IgD-negative memory B cell (primary cell): ENCODE measurements around the gene TMTC3. TPM values are rescaled to one million over a fixed set of nuclear protein-coding genes. Genes with fewer than 3 reads are reported as not detected.

Experiments
- H3K27ac Mint-ChIP-seq, 3 donors: one replicate each; pipeline ENCODE4 v1.8.0; 2020 to 2022; ENCODE audit warnings: mild to moderate bottlenecking in 3 of 3, mixed read lengths in 3 of 3, moderate library complexity in 1 of 3
- H3K27me3 Mint-ChIP-seq: one replicate; pipeline ENCODE4 v1.8.0; 2021; ENCODE audit warnings: mixed read lengths
- H3K36me3 Mint-ChIP-seq: one replicate; pipeline ENCODE4 v1.8.0; 2020; ENCODE audit warnings: mild to moderate bottlenecking, mixed read lengths
- H3K4me1 Mint-ChIP-seq, 3 donors: one replicate each; pipeline ENCODE4 v1.8.0; 2020 to 2022; ENCODE audit warnings: mixed read lengths in 3 of 3, mild to moderate bottlenecking in 1 of 3
- H3K4me3 Mint-ChIP-seq, 4 donors: one replicate each; pipeline ENCODE4 v1.8.0; 2020 to 2022; ENCODE audit warnings: mild to moderate bottlenecking in 4 of 4, mixed read lengths in 4 of 4, moderate library complexity in 3 of 4
- H3K9me3 Mint-ChIP-seq, 3 donors: one replicate each; pipeline ENCODE4 v1.8.0; 2020 to 2021; ENCODE audit warnings: mixed read lengths in 3 of 3, mild to moderate bottlenecking in 1 of 3
- polyA plus RNA-seq: library from polyadenylated mRNA; unstranded; fragments of 300-500 nt; fragmentation: Illumina TruSeq; gene quantifications from one replicate; pipeline ENCODE4 v1.2.3, GENCODE V29; 2021

TMTC3 gene
- polyA plus RNA-seq, 1 donor from 2014 or later, result 3.3 TPM

GRCh38 chr12:88144546-88145468, 2.7 kb downstream of the TMTC3 start:
- Mint-ChIP-seq H3K36me3 (no peaks in the 10 kb centered on the region), H3K27me3 (no peaks in the 10 kb centered on the region), H3K9me3 (no peaks in the 10 kb centered on the region), H3K4me3 (peak overlapping the region in 2 of 4 donors; percentile 65 to 84), H3K4me1 (peaks cover 18 to 30% (median 24%) of the 10 kb centered on the region in 3 donors), H3K27ac (no peak overlapping the region)

- H3K4me1 Mint-ChIP-seq, result peaks cover 16 to 31% (median 28%) of the 10 kb centered on the region in 3 donors
- no peaks in the 10 kb centered on the region for H3K9me3 Mint-ChIP-seq
- H3K27me3 Mint-ChIP-seq, result no peaks in the 10 kb centered on the region
- no peak overlapping the region for H3K27ac Mint-ChIP-seq
- peak overlapping the region in 1 of 4 donors; percentile 84 for H3K4me3 Mint-ChIP-seq
- H3K36me3 Mint-ChIP-seq, result peaks cover 3% of the 10 kb centered on the region
Observed at GRCh38 chr12:88145567-88146505, 3.7 kb downstream of the TMTC3 start.

GRCh38 chr12:88150063-88150462, 8.0 kb downstream of the TMTC3 start:
- H3K4me3 Mint-ChIP-seq, result no peak overlapping the region
- peaks cover 11 to 15% (median 15%) of the 10 kb centered on the region in 3 donors for H3K4me1 Mint-ChIP-seq
- H3K27me3 Mint-ChIP-seq, result no peaks in the 10 kb centered on the region
- H3K9me3 Mint-ChIP-seq, result no peaks in the 10 kb centered on the region
- no peak overlapping the region for H3K27ac Mint-ChIP-seq
- peaks cover 3% of the 10 kb centered on the region for H3K36me3 Mint-ChIP-seq

- H3K27ac Mint-ChIP-seq, result no peak overlapping the region
- H3K27me3 Mint-ChIP-seq, result no peaks in the 10 kb centered on the region
- peaks cover 6% of the 10 kb centered on the region for H3K36me3 Mint-ChIP-seq
- H3K4me3 Mint-ChIP-seq, result no peak overlapping the region
- peaks cover 1 to 10% (median 5%) of the 10 kb centered on the region in 3 donors for H3K4me1 Mint-ChIP-seq
- H3K9me3 Mint-ChIP-seq, result no peaks in the 10 kb centered on the region
Observed at GRCh38 chr12:88153959-88154358, 11.9 kb downstream of the TMTC3 start.

GRCh38 chr12:88156075-88156654, 14.1 kb downstream of the TMTC3 start:
- Mint-ChIP-seq H3K4me1 (peaks cover 0 to 10% (median 0%) of the 10 kb centered on the region in 3 donors), H3K27ac (no peak overlapping the region), H3K9me3 (no peaks in the 10 kb centered on the region), H3K4me3 (no peak overlapping the region), H3K27me3 (no peaks in the 10 kb centered on the region), H3K36me3 (peaks cover 3% of the 10 kb centered on the region)

- no peak overlapping the region for H3K27ac Mint-ChIP-seq
- H3K4me3 Mint-ChIP-seq, result no peak overlapping the region
- peaks cover 12% of the 10 kb centered on the region for H3K36me3 Mint-ChIP-seq
- H3K4me1 Mint-ChIP-seq, result no peaks in the 10 kb centered on the region
- H3K27me3 Mint-ChIP-seq, result no peaks in the 10 kb centered on the region
- H3K9me3 Mint-ChIP-seq, result no peaks in the 10 kb centered on the region
Observed at GRCh38 chr12:88163371-88163770, 21.3 kb downstream of the TMTC3 start.

- H3K27me3 Mint-ChIP-seq, result no peaks in the 10 kb centered on the region
- H3K27ac Mint-ChIP-seq, result no peak overlapping the region
- H3K4me1 Mint-ChIP-seq, result peaks cover under 1 to 1% (median under 1%) of the 10 kb centered on the region in 3 donors
- H3K4me3 Mint-ChIP-seq, result no peak overlapping the region
- H3K36me3 Mint-ChIP-seq, result peaks cover 25% of the 10 kb centered on the region
- H3K9me3 Mint-ChIP-seq, result no peaks in the 10 kb centered on the region
Observed at GRCh38 chr12:88166179-88166578, 24.1 kb downstream of the TMTC3 start.

GRCh38 chr12:88167384-88167783, 25.3 kb downstream of the TMTC3 start:
- Mint-ChIP-seq H3K4me1 (peaks cover 4 to 7% (median 5%) of the 10 kb centered on the region in 3 donors), H3K36me3 (peaks cover 27% of the 10 kb centered on the region)

GRCh38 chr12:88172844-88173407, 30.8 kb downstream of the TMTC3 start:
- no peaks in the 10 kb centered on the region for H3K27me3 Mint-ChIP-seq
- no peaks in the 10 kb centered on the region for H3K9me3 Mint-ChIP-seq
- H3K4me1 Mint-ChIP-seq, result peaks cover 4 to 7% (median 5%) of the 10 kb centered on the region in 3 donors
- H3K4me3 Mint-ChIP-seq, result no peak overlapping the region
- H3K36me3 Mint-ChIP-seq, result peaks cover 33% of the 10 kb centered on the region
- H3K27ac Mint-ChIP-seq, result no peak overlapping the region

More at GRCh38 chr12:88167384-88167783, 25.3 kb downstream of the TMTC3 start:
- no peak overlapping the region for H3K4me3 Mint-ChIP-seq
- no peak overlapping the region for H3K27ac Mint-ChIP-seq
- H3K9me3 Mint-ChIP-seq, result no peaks in the 10 kb centered on the region
- no peaks in the 10 kb centered on the region for H3K27me3 Mint-ChIP-seq

- H3K27ac Mint-ChIP-seq, result no peak overlapping the region
- peaks cover 39% of the 10 kb centered on the region for H3K36me3 Mint-ChIP-seq
- peaks cover 4 to 7% (median 5%) of the 10 kb centered on the region in 3 donors for H3K4me1 Mint-ChIP-seq
- H3K9me3 Mint-ChIP-seq, result no peaks in the 10 kb centered on the region
- H3K27me3 Mint-ChIP-seq, result no peaks in the 10 kb centered on the region
- no peak overlapping the region for H3K4me3 Mint-ChIP-seq
Observed at GRCh38 chr12:88175544-88175943, 33.4 kb downstream of the TMTC3 start.

GRCh38 chr12:88179436-88180014, 37.4 kb downstream of the TMTC3 start:
- no peaks in the 10 kb centered on the region for H3K4me1 Mint-ChIP-seq
- peaks cover 0 to 7% (median 4%) of the 10 kb centered on the region in 3 donors for H3K9me3 Mint-ChIP-seq
- no peak overlapping the region for H3K4me3 Mint-ChIP-seq
- H3K27ac Mint-ChIP-seq, result no peak overlapping the region
- H3K27me3 Mint-ChIP-seq, result no peaks in the 10 kb centered on the region
- H3K36me3 Mint-ChIP-seq, result peaks cover 40% of the 10 kb centered on the region

GRCh38 chr12:88181881-88182280, 39.8 kb downstream of the TMTC3 start:
- Mint-ChIP-seq H3K36me3 (peaks cover 33% of the 10 kb centered on the region), H3K27ac (no peak overlapping the region), H3K4me1 (no peaks in the 10 kb centered on the region), H3K27me3 (no peaks in the 10 kb centered on the region), H3K4me3 (no peak overlapping the region), H3K9me3 (peaks cover 0 to 7% (median 4%) of the 10 kb centered on the region in 3 donors)

GRCh38 chr12:88182416-88182815, 40.3 kb downstream of the TMTC3 start:
- Mint-ChIP-seq H3K9me3 (peaks cover 0 to 7% (median 4%) of the 10 kb centered on the region in 3 donors), H3K27ac (no peak overlapping the region), H3K36me3 (peaks cover 33% of the 10 kb centered on the region), H3K4me1 (no peaks in the 10 kb centered on the region), H3K27me3 (no peaks in the 10 kb centered on the region), H3K4me3 (no peak overlapping the region)

- Mint-ChIP-seq H3K9me3 (peaks cover 0 to 7% (median 4%) of the 10 kb centered on the region in 3 donors), H3K27me3 (no peaks in the 10 kb centered on the region), H3K4me3 (no peak overlapping the region), H3K36me3 (peaks cover 31% of the 10 kb centered on the region), H3K4me1 (no peaks in the 10 kb centered on the region), H3K27ac (no peak overlapping the region)
Observed at GRCh38 chr12:88184196-88184595, 42.1 kb downstream of the TMTC3 start.
